GM12878 (cell line): Measurements from ENCODE around the gene COG1.

Source experiments
- ATF3 ChIP-seq: IDR thresholded peaks from 2 replicates; pipeline ENCODE4 v1.6.1; 2011; ENCODE audit warnings: low read depth, mild to moderate bottlenecking, low read length, moderate library complexity, borderline replicate concordance; ENCODE audit errors: extremely low read depth
- CTCF ChIP-seq, 3 experiments: IDR thresholded peaks in 2 of 3; conservative IDR thresholded peaks in 1 of 3; 2 replicates each; pipeline ENCODE4 v1.5.1; 2011; ENCODE audit warnings: low read depth in 3 of 3, low read length in 3 of 3, mild to moderate bottlenecking in 3 of 3, control low read depth in 2 of 3, moderate library complexity in 2 of 3, inconsistent platforms in 1 of 3, mixed read lengths in 1 of 3; ENCODE audit not compliant: control insufficient read depth in 2 of 3, insufficient read depth in 1 of 3; ENCODE audit errors: extremely low read depth in 1 of 3
- WRNIP1 ChIP-seq: IDR thresholded peaks from 2 replicates; pipeline ENCODE4 v1.6.1; 2011; ENCODE audit warnings: low read depth, low read length, improper control_type of control experiment, borderline replicate concordance

GRCh38 chr17:73251871-73252270, 59.0 kb downstream of the COG1 start:
- no peak for TF ChIP-seq CTCF (IDR thresholded peaks at IDR 0.05 in 2 of 3, conservative IDR thresholded peaks at IDR 0.05 in 1 of 3; ENCODE audit: control insufficient read depth in 2 of 3, extremely low read depth in 1 of 3, insufficient read depth in 1 of 3, low read depth in 3 of 3, low read length in 3 of 3)
- TF ChIP-seq WRNIP1, result no peak
- TF ChIP-seq ATF3, result no peak
